ENCODE data around the gene IL33. TPM values are rescaled to one million over a fixed set of nuclear protein-coding genes. Genes with fewer than 3 reads are reported as not detected.

IL33 gene
- polyA plus RNA-seq, 1 donor from 2014 or later = not detected

DNA sequence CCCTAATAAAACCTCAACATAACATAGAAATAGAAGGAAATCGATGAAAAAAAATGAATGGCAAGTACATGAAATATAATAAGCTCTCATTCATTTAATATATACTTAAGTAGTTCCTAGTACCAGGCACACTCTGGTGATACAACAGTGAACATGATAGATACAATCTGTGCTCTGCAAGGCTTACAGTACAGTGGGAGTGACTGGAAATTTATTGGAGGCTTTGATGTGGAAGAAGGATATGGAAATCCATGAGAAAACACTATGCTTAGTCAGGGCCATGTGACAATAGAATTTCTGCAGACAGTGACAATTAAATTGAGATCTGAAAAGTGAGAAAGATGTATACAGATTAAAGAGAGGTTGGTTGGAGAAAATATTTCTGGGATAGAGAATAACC, 32.0 kb upstream of the IL33 start:
- Histone ChIP-seq H3K27me3 (ENCODE audit: insufficient read depth, low read depth, low read length) (no peaks in the 10 kb centered on the region), H2AFZ (ENCODE audit: low read depth, low read length) (no peak overlapping the region), H3K4me2 (ENCODE audit: low read length) (no peak overlapping the region), H3K79me2 (replicated peaks; ENCODE audit: insufficient read depth, low read length) (no peaks in the 10 kb centered on the region), H4K20me1 (ENCODE audit: insufficient read depth) (no peaks in the 10 kb centered on the region), H3F3A (ENCODE audit: insufficient read depth, low read length, poor library complexity, severe bottlenecking) (no peaks in the 10 kb centered on the region), H3K9me2 (ENCODE audit: insufficient read depth, low read length) (no peaks in the 10 kb centered on the region), H3K27ac (ENCODE audit: low read length) (no peak overlapping the region), H3K9me3 (ENCODE audit: low read length) (no peaks in the 10 kb centered on the region), H3K36me3 (ENCODE audit: insufficient read depth, low read length) (no peaks in the 10 kb centered on the region), H3K4me3 (ENCODE audit: low read length) (no peak overlapping the region), H3K9ac (ENCODE audit: low read length) (no peak overlapping the region)
- TF ChIP-seq EZH2 (IDR thresholded peaks at IDR 0.05; ENCODE audit: borderline replicate concordance, insufficient read depth, low read length, poor library complexity, severe bottlenecking) (no peak), TAF1 (IDR thresholded peaks at IDR 0.05; ENCODE audit: low read depth) (no peak), POLR2AphosphoS5 (IDR thresholded peaks at IDR 0.05) (no peak), SMC3 (conservative IDR thresholded peaks at IDR 0.05; ENCODE audit: poor library complexity) (no peak), EP300 (conservative IDR thresholded peaks at IDR 0.05; ENCODE audit: poor library complexity, severe bottlenecking) (no peak), MXI1 (conservative IDR thresholded peaks at IDR 0.05; ENCODE audit: poor library complexity, severe bottlenecking) (no peak), RAD21 (conservative IDR thresholded peaks at IDR 0.05) (no peak)
- TF ChIP-seq, protein P1, sequence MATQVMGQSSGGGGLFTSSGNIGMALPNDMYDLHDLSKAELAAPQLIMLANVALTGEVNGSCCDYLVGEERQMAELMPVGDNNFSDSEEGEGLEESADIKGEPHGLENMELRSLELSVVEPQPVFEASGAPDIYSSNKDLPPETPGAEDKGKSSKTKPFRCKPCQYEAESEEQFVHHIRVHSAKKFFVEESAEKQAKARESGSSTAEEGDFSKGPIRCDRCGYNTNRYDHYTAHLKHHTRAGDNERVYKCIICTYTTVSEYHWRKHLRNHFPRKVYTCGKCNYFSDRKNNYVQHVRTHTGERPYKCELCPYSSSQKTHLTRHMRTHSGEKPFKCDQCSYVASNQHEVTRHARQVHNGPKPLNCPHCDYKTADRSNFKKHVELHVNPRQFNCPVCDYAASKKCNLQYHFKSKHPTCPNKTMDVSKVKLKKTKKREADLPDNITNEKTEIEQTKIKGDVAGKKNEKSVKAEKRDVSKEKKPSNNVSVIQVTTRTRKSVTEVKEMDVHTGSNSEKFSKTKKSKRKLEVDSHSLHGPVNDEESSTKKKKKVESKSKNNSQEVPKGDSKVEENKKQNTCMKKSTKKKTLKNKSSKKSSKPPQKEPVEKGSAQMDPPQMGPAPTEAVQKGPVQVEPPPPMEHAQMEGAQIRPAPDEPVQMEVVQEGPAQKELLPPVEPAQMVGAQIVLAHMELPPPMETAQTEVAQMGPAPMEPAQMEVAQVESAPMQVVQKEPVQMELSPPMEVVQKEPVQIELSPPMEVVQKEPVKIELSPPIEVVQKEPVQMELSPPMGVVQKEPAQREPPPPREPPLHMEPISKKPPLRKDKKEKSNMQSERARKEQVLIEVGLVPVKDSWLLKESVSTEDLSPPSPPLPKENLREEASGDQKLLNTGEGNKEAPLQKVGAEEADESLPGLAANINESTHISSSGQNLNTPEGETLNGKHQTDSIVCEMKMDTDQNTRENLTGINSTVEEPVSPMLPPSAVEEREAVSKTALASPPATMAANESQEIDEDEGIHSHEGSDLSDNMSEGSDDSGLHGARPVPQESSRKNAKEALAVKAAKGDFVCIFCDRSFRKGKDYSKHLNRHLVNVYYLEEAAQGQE (IDR thresholded peaks at IDR 0.05; ENCODE audit: borderline replicate concordance) = no peak
- TF ChIP-seq, protein P2, sequence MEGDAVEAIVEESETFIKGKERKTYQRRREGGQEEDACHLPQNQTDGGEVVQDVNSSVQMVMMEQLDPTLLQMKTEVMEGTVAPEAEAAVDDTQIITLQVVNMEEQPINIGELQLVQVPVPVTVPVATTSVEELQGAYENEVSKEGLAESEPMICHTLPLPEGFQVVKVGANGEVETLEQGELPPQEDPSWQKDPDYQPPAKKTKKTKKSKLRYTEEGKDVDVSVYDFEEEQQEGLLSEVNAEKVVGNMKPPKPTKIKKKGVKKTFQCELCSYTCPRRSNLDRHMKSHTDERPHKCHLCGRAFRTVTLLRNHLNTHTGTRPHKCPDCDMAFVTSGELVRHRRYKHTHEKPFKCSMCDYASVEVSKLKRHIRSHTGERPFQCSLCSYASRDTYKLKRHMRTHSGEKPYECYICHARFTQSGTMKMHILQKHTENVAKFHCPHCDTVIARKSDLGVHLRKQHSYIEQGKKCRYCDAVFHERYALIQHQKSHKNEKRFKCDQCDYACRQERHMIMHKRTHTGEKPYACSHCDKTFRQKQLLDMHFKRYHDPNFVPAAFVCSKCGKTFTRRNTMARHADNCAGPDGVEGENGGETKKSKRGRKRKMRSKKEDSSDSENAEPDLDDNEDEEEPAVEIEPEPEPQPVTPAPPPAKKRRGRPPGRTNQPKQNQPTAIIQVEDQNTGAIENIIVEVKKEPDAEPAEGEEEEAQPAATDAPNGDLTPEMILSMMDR (IDR thresholded peaks at IDR 0.05; ENCODE audit: poor library complexity, severe bottlenecking) = no peak

GRCh38 chr9:6184749-6185645, 30.6 kb upstream of the IL33 start:
- Histone ChIP-seq H3K4me2 (ENCODE audit: low read length) (no peak overlapping the region), H3K4me3 (ENCODE audit: low read length) (no peak overlapping the region), H3K9me3 (ENCODE audit: low read length) (no peaks in the 10 kb centered on the region), H3K27me3 (ENCODE audit: insufficient read depth, low read depth, low read length) (no peaks in the 10 kb centered on the region), H3K9ac (ENCODE audit: low read length) (no peak overlapping the region), H3K36me3 (ENCODE audit: insufficient read depth, low read length) (no peaks in the 10 kb centered on the region), H3K9me2 (ENCODE audit: insufficient read depth, low read length) (no peaks in the 10 kb centered on the region), H4K20me1 (ENCODE audit: insufficient read depth) (no peaks in the 10 kb centered on the region), H3K79me2 (replicated peaks; ENCODE audit: insufficient read depth, low read length) (no peaks in the 10 kb centered on the region), H2AFZ (ENCODE audit: low read depth, low read length) (no peak overlapping the region), H3F3A (ENCODE audit: insufficient read depth, low read length, poor library complexity, severe bottlenecking) (no peaks in the 10 kb centered on the region), H3K27ac (ENCODE audit: low read length) (no peak overlapping the region)
- TF ChIP-seq TAF1 (IDR thresholded peaks at IDR 0.05; ENCODE audit: low read depth) (no peak), MXI1 (conservative IDR thresholded peaks at IDR 0.05; ENCODE audit: poor library complexity, severe bottlenecking) (no peak), POLR2AphosphoS5 (IDR thresholded peaks at IDR 0.05) (no peak), RAD21 (conservative IDR thresholded peaks at IDR 0.05) (no peak), EP300 (conservative IDR thresholded peaks at IDR 0.05; ENCODE audit: poor library complexity, severe bottlenecking) (no peak), SMC3 (conservative IDR thresholded peaks at IDR 0.05; ENCODE audit: poor library complexity) (no peak), EZH2 (IDR thresholded peaks at IDR 0.05; ENCODE audit: borderline replicate concordance, insufficient read depth, low read length, poor library complexity, severe bottlenecking) (no peak)
- TF ChIP-seq, protein P2 (IDR thresholded peaks at IDR 0.05; ENCODE audit: poor library complexity, severe bottlenecking) = no peak
- TF ChIP-seq, protein P1 (IDR thresholded peaks at IDR 0.05; ENCODE audit: borderline replicate concordance) = no peak
